ENCODE results near the gene LPA. TPM values are rescaled to one million over a fixed set of nuclear protein-coding genes. Genes with fewer than 3 reads are reported as not detected.
"Not testable (repeated sequence)": the region's sequence is repeated elsewhere in the genome, so short reads cannot be mapped to it uniquely, and the experiment has no call there.

LPA gene
- total RNA-seq, 4 donors from 2014 or later = not detected

- H3K4me1 ChIP-seq = no peaks in the 10 kb centered on the region
- no peaks in the 10 kb centered on the region for H3K36me3 ChIP-seq
- H3K4me3 ChIP-seq = no peak overlapping the region
- H3K27me3 ChIP-seq = no peaks in the 10 kb centered on the region
- no peak for ATAC-seq
- H3K9me3 ChIP-seq = no peaks in the 10 kb centered on the region
- 47 to 60% methylated on average over 1 of the region's 1 CpG for WGBS, 2 donors (ENCODE audit: low coverage in 1 of 2)
- TF ChIP-seq POLR2A (IDR thresholded peaks at IDR 0.05) (no peak), POLR2AphosphoS5 (IDR thresholded peaks at IDR 0.05) (no peak), EP300 (IDR thresholded peaks at IDR 0.05) (no peak)
- TF ChIP-seq, protein P1, sequence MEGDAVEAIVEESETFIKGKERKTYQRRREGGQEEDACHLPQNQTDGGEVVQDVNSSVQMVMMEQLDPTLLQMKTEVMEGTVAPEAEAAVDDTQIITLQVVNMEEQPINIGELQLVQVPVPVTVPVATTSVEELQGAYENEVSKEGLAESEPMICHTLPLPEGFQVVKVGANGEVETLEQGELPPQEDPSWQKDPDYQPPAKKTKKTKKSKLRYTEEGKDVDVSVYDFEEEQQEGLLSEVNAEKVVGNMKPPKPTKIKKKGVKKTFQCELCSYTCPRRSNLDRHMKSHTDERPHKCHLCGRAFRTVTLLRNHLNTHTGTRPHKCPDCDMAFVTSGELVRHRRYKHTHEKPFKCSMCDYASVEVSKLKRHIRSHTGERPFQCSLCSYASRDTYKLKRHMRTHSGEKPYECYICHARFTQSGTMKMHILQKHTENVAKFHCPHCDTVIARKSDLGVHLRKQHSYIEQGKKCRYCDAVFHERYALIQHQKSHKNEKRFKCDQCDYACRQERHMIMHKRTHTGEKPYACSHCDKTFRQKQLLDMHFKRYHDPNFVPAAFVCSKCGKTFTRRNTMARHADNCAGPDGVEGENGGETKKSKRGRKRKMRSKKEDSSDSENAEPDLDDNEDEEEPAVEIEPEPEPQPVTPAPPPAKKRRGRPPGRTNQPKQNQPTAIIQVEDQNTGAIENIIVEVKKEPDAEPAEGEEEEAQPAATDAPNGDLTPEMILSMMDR (IDR thresholded peaks at IDR 0.05) = no peak
- no peak overlapping the region for H3K27ac ChIP-seq
Observed at GRCh38 chr6:160595838-160596832, 67.9 kb downstream of the LPA start.

DNA sequence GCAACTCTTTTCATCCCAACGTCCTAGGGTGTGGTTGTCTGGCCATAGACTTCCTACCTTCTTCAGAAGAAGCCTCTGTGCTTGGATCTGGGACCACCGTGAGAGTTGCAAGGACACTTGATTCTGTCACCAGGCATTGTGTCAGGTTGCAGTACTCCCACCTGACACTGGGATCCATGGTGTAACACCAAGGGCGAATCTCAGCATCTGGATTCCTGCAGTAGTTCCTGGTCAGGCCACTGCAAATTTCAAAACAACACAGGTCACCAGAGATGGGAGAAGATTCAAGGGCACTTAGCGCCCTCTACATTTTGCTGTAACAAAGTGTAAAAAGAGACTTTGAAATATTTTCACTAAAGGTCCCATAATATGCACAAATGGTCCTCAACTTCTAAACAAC is 68.8 kb downstream of the LPA start:
- H3K27me3 ChIP-seq, ATAC-seq, H3K27ac ChIP-seq, H3K4me3 ChIP-seq, H3K9me3 ChIP-seq, H3K4me1 ChIP-seq, H3K36me3 ChIP-seq: not testable (repeated sequence)
- 50 to 69% methylated on average over 3 to 4 of the region's 4 CpGs for WGBS, 2 donors (ENCODE audit: low coverage in 1 of 2)

GRCh38 chr6:160586374-160586773 is 77.7 kb downstream of the LPA start:
- Histone ChIP-seq H3K4me1 (no peaks in the 10 kb centered on the region), H3K4me3 (no peak overlapping the region), H3K27ac (no peak overlapping the region), H3K36me3 (no peaks in the 10 kb centered on the region), H3K9me3 (peaks cover 0 to 22% (median 0%) of the 10 kb centered on the region in 3 donors), H3K27me3 (peaks cover 7% of the 10 kb centered on the region)
- ATAC-seq = no peak
- WGBS, 2 donors (ENCODE audit: low coverage in 1 of 2) = no CpG with 5 or more reads among the region's 4 CpGs
- TF ChIP-seq POLR2A (IDR thresholded peaks at IDR 0.05) (no peak), EP300 (IDR thresholded peaks at IDR 0.05) (no peak), POLR2AphosphoS5 (IDR thresholded peaks at IDR 0.05) (no peak)
- TF ChIP-seq, protein P1 (IDR thresholded peaks at IDR 0.05) = no peak

GRCh38 chr6:160583794-160584193 is 80.3 kb downstream of the LPA start:
- no peaks in the 10 kb centered on the region for H3K4me1 ChIP-seq
- TF ChIP-seq POLR2A (IDR thresholded peaks at IDR 0.05) = no peak
- no peak for TF ChIP-seq POLR2AphosphoS5 (IDR thresholded peaks at IDR 0.05)
- no peak for TF ChIP-seq EP300 (IDR thresholded peaks at IDR 0.05)
- TF ChIP-seq, protein P1 (IDR thresholded peaks at IDR 0.05) = no peak
- H3K27ac ChIP-seq = no peak overlapping the region
- ATAC-seq = no peak
- no peak overlapping the region for H3K4me3 ChIP-seq
- no peaks in the 10 kb centered on the region for H3K36me3 ChIP-seq
- H3K9me3 ChIP-seq = peaks cover 0 to 22% (median 0%) of the 10 kb centered on the region in 3 donors
- peaks cover 7% of the 10 kb centered on the region for H3K27me3 ChIP-seq

DNA sequence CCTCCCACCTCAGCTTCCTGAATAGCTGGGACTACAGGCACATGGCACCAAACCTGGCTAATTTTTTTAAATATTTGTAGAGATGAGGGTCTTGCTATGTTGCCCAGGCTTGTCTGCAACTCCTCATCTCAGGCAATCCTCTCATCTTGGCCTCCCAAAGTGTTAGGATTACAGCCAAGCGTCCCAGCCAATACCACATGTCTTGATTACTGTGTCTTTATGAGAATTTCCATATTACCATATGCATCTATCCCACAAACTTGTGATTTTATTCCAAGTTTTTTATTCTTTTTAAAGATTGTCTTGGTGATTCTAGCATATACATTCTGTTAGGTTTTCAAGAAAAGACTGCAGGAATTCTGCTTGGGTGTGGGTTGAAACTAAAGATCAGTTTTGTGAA is 82.7 kb downstream of the LPA start:
- H3K36me3 ChIP-seq = no peaks in the 10 kb centered on the region
- peaks cover 7% of the 10 kb centered on the region for H3K27me3 ChIP-seq
- 56 to 86% methylated on average over 1 of the region's 1 CpG for WGBS, 2 donors (ENCODE audit: low coverage in 1 of 2)
- H3K27ac ChIP-seq = no peak overlapping the region
- H3K4me1 ChIP-seq = no peaks in the 10 kb centered on the region
- no peak overlapping the region for H3K4me3 ChIP-seq
- H3K9me3 ChIP-seq = peaks cover 0 to 22% (median 0%) of the 10 kb centered on the region in 3 donors
- TF ChIP-seq, protein P1 (IDR thresholded peaks at IDR 0.05) = no peak
- TF ChIP-seq POLR2A (IDR thresholded peaks at IDR 0.05) (no peak), EP300 (IDR thresholded peaks at IDR 0.05) (no peak), POLR2AphosphoS5 (IDR thresholded peaks at IDR 0.05) (no peak)
- no peak for ATAC-seq

- ATAC-seq = not testable (repeated sequence)
Observed at GRCh38 chr6:160578515-160578914, 85.6 kb downstream of the LPA start.

More at GRCh38 chr6:160578515-160578914, 85.6 kb downstream of the LPA start:
- H3K27ac ChIP-seq, H3K4me1 ChIP-seq, H3K4me3 ChIP-seq, H3K27me3 ChIP-seq, H3K36me3 ChIP-seq: not testable (repeated sequence)
- 33 to 58% methylated on average over 1 to 4 of the region's 5 CpGs for WGBS, 2 donors (ENCODE audit: low coverage in 1 of 2)
- H3K9me3 ChIP-seq = peaks cover 0 to 29% (median 0%) of the 10 kb centered on the region in 3 donors
